Neuron (in vitro differentiated cells): Measurements from ENCODE around the gene ABL1.

ENCODE experiments used
- H2AFZ ChIP-seq: one replicate; pipeline ENCODE4 v1.6.1; 2013; ENCODE audit warnings: low read depth, mild to moderate bottlenecking, inconsistent platforms, low read length, moderate library complexity
- H3K27me3 ChIP-seq: one replicate; pipeline ENCODE4 v1.6.1; 2013; ENCODE audit warnings: low read length; ENCODE audit not compliant: insufficient read depth
- H3K36me3 ChIP-seq: one replicate; pipeline ENCODE4 v1.6.1; 2013; ENCODE audit warnings: low read length; ENCODE audit not compliant: insufficient read depth
- H3K4me1 ChIP-seq: one replicate; pipeline ENCODE4 v1.6.1; 2013; ENCODE audit warnings: low read length; ENCODE audit not compliant: insufficient read depth
- H3K4me3 ChIP-seq: 2 replicates; pipeline ENCODE4 v1.5.1; 2013; ENCODE audit warnings: mild to moderate bottlenecking, low read length, moderate library complexity
- H3K9me3 ChIP-seq: one replicate; pipeline ENCODE4 v1.6.1; 2013; ENCODE audit warnings: low read length

Gene ABL1

DNA sequence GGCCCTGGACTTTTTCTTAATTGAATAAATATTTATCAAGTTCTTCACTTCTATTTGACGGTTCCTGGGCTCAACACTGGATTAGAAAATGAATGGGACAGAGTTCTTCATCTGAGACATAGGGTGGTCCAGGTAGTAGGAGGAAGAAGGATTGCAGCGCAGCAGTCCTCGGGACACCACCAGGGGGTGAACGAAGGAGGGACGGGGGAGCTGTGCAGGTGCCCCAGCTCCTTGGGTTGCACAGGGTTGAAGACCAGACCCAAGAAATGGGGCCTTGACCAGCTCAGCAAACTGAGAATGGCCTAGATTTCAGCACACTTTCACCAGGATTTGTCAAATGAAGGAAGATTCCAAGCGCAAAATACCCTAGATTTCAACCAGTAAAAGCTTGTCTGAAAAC is 29.5 kb downstream of the ABL1 start:
- no peaks in the 10 kb centered on the region for H3K27me3 ChIP-seq
- H2AFZ ChIP-seq, result no peak overlapping the region
- peaks cover 15% of the 10 kb centered on the region for H3K4me1 ChIP-seq
- no peaks in the 10 kb centered on the region for H3K9me3 ChIP-seq
- peaks cover 52% of the 10 kb centered on the region for H3K36me3 ChIP-seq
- no peak overlapping the region for H3K4me3 ChIP-seq

- H3K4me1 ChIP-seq, result peaks cover 12% of the 10 kb centered on the region
- H2AFZ ChIP-seq, result no peak overlapping the region
- H3K27me3 ChIP-seq, result no peaks in the 10 kb centered on the region
- H3K4me3 ChIP-seq, result no peak overlapping the region
- H3K36me3 ChIP-seq, result peaks cover 54% of the 10 kb centered on the region
- H3K9me3 ChIP-seq, result no peaks in the 10 kb centered on the region
Measured at GRCh38 chr9:130865921-130866320, 30.9 kb downstream of the ABL1 start.

GRCh38 chr9:130866474-130866965 is 31.5 kb downstream of the ABL1 start:
- H2AFZ ChIP-seq, result no peak overlapping the region
- H3K9me3 ChIP-seq, result no peaks in the 10 kb centered on the region
- H3K27me3 ChIP-seq, result no peaks in the 10 kb centered on the region
- H3K4me3 ChIP-seq, result no peak overlapping the region
- peaks cover 9% of the 10 kb centered on the region for H3K4me1 ChIP-seq
- peaks cover 60% of the 10 kb centered on the region for H3K36me3 ChIP-seq

GRCh38 chr9:130867556-130867955 is 32.5 kb downstream of the ABL1 start:
- H3K27me3 ChIP-seq, result no peaks in the 10 kb centered on the region
- H2AFZ ChIP-seq, result no peak overlapping the region
- H3K9me3 ChIP-seq, result no peaks in the 10 kb centered on the region
- peaks cover 61% of the 10 kb centered on the region for H3K36me3 ChIP-seq
- H3K4me3 ChIP-seq, result no peak overlapping the region
- H3K4me1 ChIP-seq, result peaks cover 9% of the 10 kb centered on the region

GRCh38 chr9:130868230-130868629 is 33.2 kb downstream of the ABL1 start:
- Histone ChIP-seq H3K27me3 (no peaks in the 10 kb centered on the region), H2AFZ (no peak overlapping the region), H3K4me1 (peaks cover 9% of the 10 kb centered on the region), H3K4me3 (no peak overlapping the region), H3K36me3 (peaks cover 63% of the 10 kb centered on the region), H3K9me3 (no peaks in the 10 kb centered on the region)

GRCh38 chr9:130869250-130869649 is 34.2 kb downstream of the ABL1 start:
- Histone ChIP-seq H3K9me3 (no peaks in the 10 kb centered on the region), H3K4me1 (peaks cover 9% of the 10 kb centered on the region), H2AFZ (no peak overlapping the region), H3K36me3 (peaks cover 70% of the 10 kb centered on the region), H3K27me3 (no peaks in the 10 kb centered on the region), H3K4me3 (no peak overlapping the region)

DNA sequence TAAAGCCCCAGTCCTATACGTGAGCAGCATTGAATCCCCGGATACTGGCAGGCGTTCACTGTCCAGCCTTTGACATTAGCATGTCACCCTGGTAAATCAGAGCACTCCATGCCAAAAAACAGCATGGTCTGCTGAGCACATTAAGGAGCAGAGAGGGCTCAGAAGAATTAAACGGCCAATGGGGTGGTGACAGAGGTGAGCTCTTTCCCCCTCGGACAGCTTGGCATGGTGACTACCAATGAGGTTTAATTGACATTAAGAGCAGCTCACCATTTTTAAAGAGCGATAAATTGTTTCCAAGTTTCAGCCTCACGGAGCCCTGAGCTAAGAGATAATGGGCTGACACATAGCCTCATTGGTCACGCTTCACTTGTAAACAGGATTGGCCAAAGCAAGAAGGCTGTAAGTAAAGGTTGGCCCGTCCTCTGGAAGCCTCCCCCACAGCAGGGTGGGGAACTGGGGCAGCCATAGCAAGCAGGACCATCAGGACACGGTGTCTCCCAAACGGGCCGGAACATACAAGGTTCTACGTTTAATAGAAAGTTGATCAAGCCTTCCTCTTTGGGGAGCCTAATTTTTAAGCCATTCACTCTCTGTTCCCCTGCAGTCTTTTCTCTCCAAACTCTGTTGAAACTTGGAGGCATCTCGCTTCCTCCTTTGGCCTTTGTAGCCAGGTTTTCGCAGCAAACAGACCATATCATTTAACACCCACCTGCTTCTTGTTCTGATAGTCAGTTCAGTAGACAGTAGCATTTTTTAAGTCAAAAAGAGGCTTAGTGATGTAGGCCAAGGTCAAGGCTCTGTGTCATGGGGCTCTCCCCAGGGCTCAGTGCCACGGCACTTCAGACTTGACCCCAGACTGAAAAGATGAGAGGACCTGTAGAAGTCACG is 35.7 kb downstream of the ABL1 start:
- Histone ChIP-seq H3K36me3 (peaks cover 69% of the 10 kb centered on the region), H3K4me3 (no peak overlapping the region), H3K9me3 (no peaks in the 10 kb centered on the region), H3K4me1 (peaks cover 9% of the 10 kb centered on the region), H2AFZ (no peak overlapping the region), H3K27me3 (no peaks in the 10 kb centered on the region)

DNA sequence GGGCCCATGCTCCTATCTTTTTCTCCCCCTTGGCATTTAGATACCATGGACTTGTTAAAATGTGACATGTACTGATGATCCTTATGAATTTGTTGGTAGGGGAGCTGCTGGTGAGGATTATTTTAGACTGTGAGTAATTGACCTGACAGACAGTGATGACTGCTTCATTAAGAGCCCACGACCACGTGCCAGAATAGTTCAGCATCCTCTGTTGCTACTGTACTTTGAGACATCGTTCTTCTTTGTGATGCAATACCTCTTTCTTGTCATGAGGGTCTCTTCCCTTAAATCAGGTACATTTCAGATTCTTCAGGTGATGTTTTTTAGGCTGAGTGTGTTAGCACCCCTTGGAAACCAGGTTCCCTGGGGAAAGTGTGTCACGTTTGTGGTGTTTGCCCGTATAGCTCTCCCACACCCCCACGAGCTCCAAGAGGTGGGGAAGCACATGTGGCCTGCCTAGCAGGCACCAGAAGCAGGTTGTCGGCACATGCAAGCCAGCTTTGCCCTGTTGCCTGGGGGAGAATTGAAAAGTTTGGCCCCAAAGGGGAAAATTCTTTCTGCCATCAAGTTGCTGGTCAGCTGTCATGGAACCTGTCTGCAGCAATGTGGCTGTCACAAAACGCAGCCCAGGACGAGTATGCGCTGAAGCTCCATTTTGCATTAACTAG is 36.5 kb downstream of the ABL1 start:
- Histone ChIP-seq H3K27me3 (no peaks in the 10 kb centered on the region), H2AFZ (no peak overlapping the region), H3K9me3 (no peaks in the 10 kb centered on the region), H3K4me3 (no peak overlapping the region), H3K36me3 (peaks cover 69% of the 10 kb centered on the region), H3K4me1 (peaks cover 9% of the 10 kb centered on the region)

DNA sequence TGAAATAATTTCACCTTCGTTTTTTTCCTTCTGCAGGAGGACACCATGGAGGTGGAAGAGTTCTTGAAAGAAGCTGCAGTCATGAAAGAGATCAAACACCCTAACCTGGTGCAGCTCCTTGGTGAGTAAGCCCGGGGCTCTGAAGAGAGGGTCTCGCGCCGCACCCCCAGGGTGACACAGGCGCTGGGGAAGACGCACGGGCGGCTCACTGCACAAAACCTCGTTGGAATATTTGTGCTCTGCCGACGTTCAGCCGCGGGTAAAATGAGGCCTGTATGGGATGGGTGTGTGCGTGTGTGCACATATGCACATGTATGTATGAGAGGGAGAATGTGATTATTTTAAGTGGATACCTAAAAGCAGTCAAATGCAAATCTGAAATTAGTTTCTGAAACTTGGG is 37.0 kb downstream of the ABL1 start:
- Histone ChIP-seq H3K36me3 (peaks cover 70% of the 10 kb centered on the region), H3K4me3 (no peak overlapping the region), H3K4me1 (peaks cover 9% of the 10 kb centered on the region), H3K9me3 (no peaks in the 10 kb centered on the region), H2AFZ (no peak overlapping the region), H3K27me3 (no peaks in the 10 kb centered on the region)

DNA sequence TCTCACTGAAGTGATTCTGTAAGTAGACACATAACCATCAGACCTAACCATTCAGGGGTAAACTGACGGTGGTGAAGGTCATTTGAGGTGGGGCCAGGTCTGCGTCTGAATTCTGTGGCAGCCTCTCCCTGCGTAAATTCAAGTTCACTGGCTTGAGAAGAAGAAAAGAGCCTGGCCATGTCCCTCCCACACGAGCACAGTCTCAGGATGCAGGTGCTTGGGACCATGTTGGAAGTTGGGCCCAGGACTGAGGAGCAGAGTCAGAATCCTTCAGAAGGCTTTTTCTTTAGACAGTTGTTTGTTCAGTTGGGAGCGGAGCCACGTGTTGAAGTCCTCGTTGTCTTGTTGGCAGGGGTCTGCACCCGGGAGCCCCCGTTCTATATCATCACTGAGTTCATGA is 37.5 kb downstream of the ABL1 start:
- Histone ChIP-seq H3K9me3 (no peaks in the 10 kb centered on the region), H2AFZ (no peak overlapping the region), H3K36me3 (peaks cover 71% of the 10 kb centered on the region), H3K27me3 (no peaks in the 10 kb centered on the region), H3K4me3 (no peak overlapping the region), H3K4me1 (peaks cover 9% of the 10 kb centered on the region)

DNA sequence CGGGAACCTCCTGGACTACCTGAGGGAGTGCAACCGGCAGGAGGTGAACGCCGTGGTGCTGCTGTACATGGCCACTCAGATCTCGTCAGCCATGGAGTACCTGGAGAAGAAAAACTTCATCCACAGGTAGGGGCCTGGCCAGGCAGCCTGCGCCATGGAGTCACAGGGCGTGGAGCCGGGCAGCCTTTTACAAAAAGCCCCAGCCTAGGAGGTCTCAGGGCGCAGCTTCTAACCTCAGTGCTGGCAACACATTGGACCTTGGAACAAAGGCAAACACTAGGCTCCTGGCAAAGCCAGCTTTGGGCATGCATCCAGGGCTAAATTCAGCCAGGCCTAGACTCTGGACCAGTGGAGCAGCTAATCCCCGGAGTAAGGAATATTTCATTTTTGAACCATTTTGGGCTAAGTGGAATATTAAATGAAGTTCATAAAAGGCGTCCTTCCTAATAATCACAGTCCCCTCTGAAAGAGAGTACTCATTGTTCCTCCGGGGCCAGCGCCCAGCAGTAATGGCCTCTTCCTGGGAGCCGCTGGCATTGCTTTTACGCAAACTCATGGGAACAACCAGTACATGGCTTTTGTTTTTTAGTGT is 38.0 kb downstream of the ABL1 start:
- H3K4me3 ChIP-seq, result no peak overlapping the region
- no peaks in the 10 kb centered on the region for H3K27me3 ChIP-seq
- no peak overlapping the region for H2AFZ ChIP-seq
- H3K36me3 ChIP-seq, result peaks cover 73% of the 10 kb centered on the region
- H3K9me3 ChIP-seq, result no peaks in the 10 kb centered on the region
- peaks cover 9% of the 10 kb centered on the region for H3K4me1 ChIP-seq

DNA sequence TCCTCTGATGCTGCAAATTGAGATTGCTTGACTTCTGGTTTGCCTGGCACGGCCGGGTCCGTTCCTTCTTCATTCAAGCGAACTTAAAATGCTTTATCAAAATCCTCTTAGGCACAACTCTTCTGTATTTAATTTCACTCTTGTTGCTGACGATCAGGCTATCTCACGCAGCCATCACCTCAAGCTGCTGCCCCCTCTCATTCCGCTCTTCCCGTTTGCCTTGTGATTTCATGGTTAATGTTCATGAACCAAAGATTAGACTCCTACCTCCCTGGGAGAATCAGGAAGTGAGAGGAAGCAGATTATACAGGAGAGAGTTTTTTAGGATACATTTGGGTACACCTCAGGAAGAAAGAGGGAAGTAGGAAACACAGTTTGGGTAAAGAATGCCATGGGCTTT is 38.9 kb downstream of the ABL1 start:
- peaks cover 77% of the 10 kb centered on the region for H3K36me3 ChIP-seq

GRCh38 chr9:130874783-130875182 is 39.7 kb downstream of the ABL1 start:
- Histone ChIP-seq H3K4me1 (peaks cover 9% of the 10 kb centered on the region), H3K36me3 (peaks cover 81% of the 10 kb centered on the region), H2AFZ (no peak overlapping the region), H3K27me3 (no peaks in the 10 kb centered on the region), H3K4me3 (no peak overlapping the region), H3K9me3 (no peaks in the 10 kb centered on the region)

More for the DNA sequence above, 38.9 kb downstream of the ABL1 start:
- no peak overlapping the region for H3K4me3 ChIP-seq
- no peaks in the 10 kb centered on the region for H3K27me3 ChIP-seq
- peaks cover 9% of the 10 kb centered on the region for H3K4me1 ChIP-seq
- no peak overlapping the region for H2AFZ ChIP-seq
- H3K9me3 ChIP-seq, result no peaks in the 10 kb centered on the region
